ENCODE measurements around the gene C4B.
"Not testable (repeated sequence)": the region's sequence is repeated elsewhere in the genome, so short reads cannot be mapped to it uniquely, and the experiment has no call there.

The C4B gene

GRCh38 chr6:32014547-32014946 is at the start of gene C4B:
TSS of gene C4B (plus strand) at chr6:32014795. CDS start at chr6:32014846, 51 bp downstream.
- DNase-seq (ENCODE audit: low read depth, low spot score); H3K4me3 ChIP-seq (ENCODE audit: low read depth, low read length); CTCF ChIA-PET; POLR2A ChIA-PET: not testable (repeated sequence)

DNA sequence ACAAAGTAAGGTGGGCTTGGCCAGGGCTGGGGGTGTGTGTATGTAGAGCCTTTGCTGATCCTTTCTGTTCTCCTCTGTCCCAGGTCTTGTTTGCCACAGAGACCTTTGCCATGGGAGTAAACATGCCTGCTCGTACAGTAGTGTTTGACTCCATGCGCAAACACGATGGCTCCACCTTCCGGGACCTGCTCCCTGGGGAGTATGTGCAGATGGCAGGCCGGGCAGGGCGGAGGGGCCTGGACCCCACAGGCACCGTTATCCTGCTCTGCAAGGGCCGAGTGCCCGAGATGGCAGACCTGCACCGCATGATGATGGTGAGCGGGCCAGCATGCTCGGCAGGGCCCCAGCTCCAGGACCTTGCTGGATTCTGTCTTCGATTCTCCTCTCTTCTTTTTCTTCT is 48.9 kb upstream of the C4B start:
- DNase-seq (ENCODE audit: low read depth, low spot score) = no peak
- H3K4me3 ChIP-seq (ENCODE audit: low read depth, low read length) = no peak overlapping the region
- ChIA-PET CTCF (interaction anchor here (5.8 kb wide), 1 partner anchor 14 kb away, joined by 30 read pairs; no protein-coding TSS in a partner anchor), POLR2A (no interaction called here)
- TF ChIP-seq, protein P1, sequence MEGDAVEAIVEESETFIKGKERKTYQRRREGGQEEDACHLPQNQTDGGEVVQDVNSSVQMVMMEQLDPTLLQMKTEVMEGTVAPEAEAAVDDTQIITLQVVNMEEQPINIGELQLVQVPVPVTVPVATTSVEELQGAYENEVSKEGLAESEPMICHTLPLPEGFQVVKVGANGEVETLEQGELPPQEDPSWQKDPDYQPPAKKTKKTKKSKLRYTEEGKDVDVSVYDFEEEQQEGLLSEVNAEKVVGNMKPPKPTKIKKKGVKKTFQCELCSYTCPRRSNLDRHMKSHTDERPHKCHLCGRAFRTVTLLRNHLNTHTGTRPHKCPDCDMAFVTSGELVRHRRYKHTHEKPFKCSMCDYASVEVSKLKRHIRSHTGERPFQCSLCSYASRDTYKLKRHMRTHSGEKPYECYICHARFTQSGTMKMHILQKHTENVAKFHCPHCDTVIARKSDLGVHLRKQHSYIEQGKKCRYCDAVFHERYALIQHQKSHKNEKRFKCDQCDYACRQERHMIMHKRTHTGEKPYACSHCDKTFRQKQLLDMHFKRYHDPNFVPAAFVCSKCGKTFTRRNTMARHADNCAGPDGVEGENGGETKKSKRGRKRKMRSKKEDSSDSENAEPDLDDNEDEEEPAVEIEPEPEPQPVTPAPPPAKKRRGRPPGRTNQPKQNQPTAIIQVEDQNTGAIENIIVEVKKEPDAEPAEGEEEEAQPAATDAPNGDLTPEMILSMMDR (IDR thresholded peaks at IDR 0.05; ENCODE audit: insufficient read depth, low read length, missing control alignments) = no peak

DNA sequence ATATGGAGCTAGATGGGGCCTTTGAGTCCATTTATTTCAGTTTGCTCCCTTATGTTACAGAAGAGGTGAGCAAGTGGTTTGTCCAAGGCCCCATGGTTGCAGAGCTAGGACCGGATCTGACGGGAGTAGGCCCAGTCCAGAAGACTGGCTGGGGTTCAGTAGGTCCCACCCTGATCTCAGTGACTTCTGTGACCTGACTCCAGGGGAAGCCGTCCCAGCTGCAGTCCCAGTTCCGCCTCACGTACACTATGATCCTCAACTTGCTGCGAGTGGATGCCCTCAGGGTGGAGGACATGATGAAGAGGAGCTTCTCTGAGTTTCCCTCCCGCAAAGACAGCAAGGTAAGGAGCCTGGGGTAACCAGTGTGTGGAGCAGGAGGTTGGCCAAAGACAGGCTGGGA is 48.1 kb upstream of the C4B start:
- TF ChIP-seq, protein P1 (IDR thresholded peaks at IDR 0.05; ENCODE audit: insufficient read depth, low read length, missing control alignments) = no peak
- CTCF ChIA-PET = interaction anchor here (0.8 kb wide), 1 partner anchor 14 kb away, joined by 3 read pairs; no protein-coding TSS in a partner anchor
- no peak overlapping the region for H3K4me3 ChIP-seq (ENCODE audit: low read depth, low read length)
- no peak for DNase-seq (ENCODE audit: low read depth, low spot score)
- POLR2A ChIA-PET = interaction anchor here (0.8 kb wide), 1 partner anchor 116 kb away, joined by 5 read pairs; no protein-coding TSS in a partner anchor

- ChIA-PET CTCF (interaction anchor here (0.8 to 1.8 kb wide), 2 partner anchors 8 to 15 kb away, joined by 3 to 6 read pairs; partner anchors contain the start of gene SKIC2), POLR2A (interaction anchor here (0.8 to 1.5 kb wide), 2 partner anchors 69 to 115 kb away, joined by 3 to 5 read pairs; no protein-coding TSS in a partner anchor)
- no peak overlapping the region for H3K4me3 ChIP-seq (ENCODE audit: low read depth, low read length)
- no peak for DNase-seq (ENCODE audit: low read depth, low spot score)
- TF ChIP-seq, protein P1 (IDR thresholded peaks at IDR 0.05; ENCODE audit: insufficient read depth, low read length, missing control alignments) = no peak
Measured at GRCh38 chr6:31966997-31967925, 47.3 kb upstream of the C4B start.

GRCh38 chr6:31967926-31968320 is 46.7 kb upstream of the C4B start:
- CTCF ChIA-PET = interaction anchor here (1.8 kb wide), 1 partner anchor 8 kb away, joined by 6 read pairs; the partner anchor contains the start of gene SKIC2
- TF ChIP-seq, protein P1 (IDR thresholded peaks at IDR 0.05; ENCODE audit: insufficient read depth, low read length, missing control alignments) = no peak
- no peak overlapping the region for H3K4me3 ChIP-seq (ENCODE audit: low read depth, low read length)
- POLR2A ChIA-PET = interaction anchor here (1.4 to 1.5 kb wide), 2 partner anchors 9 to 69 kb away, joined by 3 to 4 read pairs; partner anchors contain the start of genes NELFE and SKIC2
- DNase-seq (ENCODE audit: low read depth, low spot score) = no peak

DNA sequence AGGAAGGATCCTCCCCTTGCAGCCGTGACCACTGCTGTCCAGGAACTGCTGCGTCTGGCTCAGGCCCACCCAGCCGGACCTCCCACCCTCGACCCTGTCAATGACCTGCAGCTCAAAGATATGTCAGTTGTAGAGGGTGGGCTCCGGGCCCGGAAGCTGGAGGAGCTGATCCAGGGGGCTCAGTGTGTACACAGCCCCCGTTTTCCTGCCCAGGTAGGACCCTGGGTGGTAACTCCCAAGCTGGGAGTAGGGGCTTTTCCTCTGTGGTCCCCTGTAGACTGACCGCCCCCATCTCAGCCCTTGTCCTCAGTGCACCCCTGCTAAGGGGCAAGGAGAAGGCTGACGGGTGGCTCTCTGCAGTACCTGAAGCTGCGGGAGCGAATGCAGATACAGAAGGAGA is 46.3 kb upstream of the C4B start:
- CTCF ChIA-PET = interaction anchor here (1.8 kb wide), 1 partner anchor 9 kb away, joined by 6 read pairs; the partner anchor contains the start of gene SKIC2
- no peak overlapping the region for H3K4me3 ChIP-seq (ENCODE audit: low read depth, low read length)
- no peak for DNase-seq (ENCODE audit: low read depth, low spot score)
- TF ChIP-seq, protein P1 (IDR thresholded peaks at IDR 0.05; ENCODE audit: insufficient read depth, low read length, missing control alignments) = no peak
- POLR2A ChIA-PET = interaction anchor here (0.6 to 1.5 kb wide), 3 partner anchors 9 to 70 kb away, joined by 3 to 4 read pairs (median 3); partner anchors contain the start of genes CFB, NELFE and SKIC2
